Bronchial epithelial cell (primary cell): ENCODE data around the gene NPIPB6. TPM values are rescaled to one million over a fixed set of nuclear protein-coding genes. Genes with fewer than 3 reads are reported as not detected.
"Not testable (repeated sequence)": the region's sequence is repeated elsewhere in the genome, so short reads cannot be mapped to it uniquely, and the experiment has no call there.

Source experiments
- DNase-seq: peaks from one replicate; pipeline ENCODE4 v3.0.0-alpha.2; 2010; ENCODE audit warnings: low read depth
- FAIRE-seq: peaks from 2 replicates; lab custom pipeline; 2011; peaks lifted over from hg19 to GRCh38; lab: Jason Lieb, UNC
- H3K27me3 ChIP-seq: 2 replicates; pipeline ENCODE4 v1.5.1; 2011; ENCODE audit warnings: low read length; ENCODE audit not compliant: control insufficient read depth, insufficient read depth
- H3K36me3 ChIP-seq: 2 replicates; pipeline ENCODE4 v1.5.1; 2011; ENCODE audit warnings: low read length; ENCODE audit not compliant: control insufficient read depth, insufficient read depth
- H3K4me3 ChIP-seq: 2 replicates; pipeline ENCODE4 v1.5.1; 2011; ENCODE audit warnings: mild to moderate bottlenecking, low read depth, low read length, control low read depth
- total RNA-seq: library from RNA; depleted of rRNA; stranded (reverse); fragments of >200 nt; gene quantifications from 2 replicates; pipeline ENCODE4 v1.2.1, GENCODE V29; 2014
- TF ChIP-seq, protein P1 (sequence below): IDR thresholded peaks from 2 replicates; pipeline ENCODE4 v1.5.1; 2011; ENCODE audit warnings: mild to moderate bottlenecking, moderate library complexity, low read length, control low read depth, inconsistent platforms; ENCODE audit not compliant: insufficient read depth, severe bottlenecking

Gene NPIPB6
- total RNA-seq, 1 donor from 2014 or later, result 0.79 TPM

DNA sequence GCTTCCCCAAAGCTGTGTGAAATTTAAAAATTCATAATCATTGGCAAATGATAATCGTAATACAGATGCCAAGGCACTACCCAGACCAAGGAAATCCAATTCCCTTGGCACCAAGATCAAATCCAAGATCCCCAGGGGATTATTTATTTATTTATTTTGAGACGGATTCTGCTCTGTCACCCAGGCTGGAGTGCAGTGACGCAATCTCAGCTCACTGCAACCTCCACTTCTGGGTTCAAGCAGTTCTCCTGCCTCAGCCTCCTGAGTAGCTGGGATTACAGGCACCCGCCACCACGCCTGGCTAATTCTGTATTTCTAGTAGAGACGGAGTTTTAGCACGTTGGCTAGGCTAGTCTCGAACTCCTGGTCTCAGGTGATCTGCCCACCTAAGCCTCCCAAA is 27.6 kb downstream of the NPIPB6 start:
- H3K36me3 ChIP-seq, DNase-seq, FAIRE-seq, H3K27me3 ChIP-seq, H3K4me3 ChIP-seq: not testable (repeated sequence)

DNA sequence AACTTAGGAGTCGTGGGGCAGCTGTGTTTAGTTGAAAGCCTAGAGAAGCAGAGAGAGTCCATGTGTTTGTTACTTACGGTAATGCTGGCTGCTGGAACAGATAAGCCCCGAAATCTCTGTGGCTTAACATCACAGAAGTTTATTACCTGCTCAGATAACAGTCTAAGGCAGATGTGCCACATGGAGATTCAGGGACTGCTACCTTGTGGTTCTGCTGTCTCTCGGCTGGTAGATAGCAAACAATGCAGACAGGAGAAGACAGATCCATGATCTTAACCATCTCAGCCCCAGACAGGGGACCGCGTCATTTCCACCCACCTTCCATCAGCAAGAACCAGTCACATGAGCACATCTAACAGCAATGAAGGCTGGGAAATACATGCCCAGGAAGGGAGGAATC is 30.7 kb downstream of the NPIPB6 start:
- H3K27me3 ChIP-seq, H3K36me3 ChIP-seq, FAIRE-seq, H3K4me3 ChIP-seq, DNase-seq: not testable (repeated sequence)

DNA sequence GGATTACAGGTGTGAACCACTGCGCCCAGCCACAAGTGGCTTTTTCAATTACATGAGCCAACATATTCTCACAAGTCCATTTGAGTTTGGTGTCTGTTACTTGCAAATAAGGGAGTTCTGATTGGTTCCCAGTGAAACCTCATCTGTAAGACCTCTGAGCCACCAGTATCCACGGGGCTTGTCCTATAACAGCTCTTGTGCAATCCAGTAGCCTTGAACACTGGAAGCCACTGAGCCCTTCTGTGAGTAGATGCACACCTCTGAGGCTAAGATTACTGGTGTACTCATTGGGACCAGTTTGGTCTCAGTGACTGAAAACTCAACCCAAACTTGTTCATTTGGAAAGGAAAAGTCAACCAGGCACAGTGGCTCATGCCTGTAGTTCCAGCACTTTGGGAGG is 32.3 kb downstream of the NPIPB6 start:
- not testable (repeated sequence) for H3K36me3 ChIP-seq, H3K4me3 ChIP-seq, FAIRE-seq, H3K27me3 ChIP-seq
- DNase-seq, result peak; percentile 39

DNA sequence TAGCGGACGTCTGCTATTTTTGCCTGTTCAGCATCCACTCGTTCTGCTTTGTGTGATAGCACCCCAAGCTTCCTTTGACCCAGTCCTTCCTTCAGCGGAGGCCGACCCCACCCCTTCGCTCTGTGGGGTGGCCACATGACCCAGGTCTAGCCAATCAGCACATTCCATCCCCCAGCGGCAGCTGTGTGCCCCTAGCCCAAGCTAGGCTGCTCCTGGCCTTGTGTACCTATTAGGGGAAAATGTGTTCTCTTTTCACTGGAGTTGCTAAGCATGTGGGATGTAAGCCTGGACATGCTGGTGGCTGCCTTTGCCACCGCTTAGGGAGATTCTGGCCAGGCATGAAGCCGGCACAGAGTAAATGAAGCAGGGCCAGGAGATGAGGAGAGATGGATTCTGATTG is 33.1 kb downstream of the NPIPB6 start:
- not testable (repeated sequence) for FAIRE-seq, H3K4me3 ChIP-seq, H3K36me3 ChIP-seq, H3K27me3 ChIP-seq
- DNase-seq, result peak; percentile 26

DNA sequence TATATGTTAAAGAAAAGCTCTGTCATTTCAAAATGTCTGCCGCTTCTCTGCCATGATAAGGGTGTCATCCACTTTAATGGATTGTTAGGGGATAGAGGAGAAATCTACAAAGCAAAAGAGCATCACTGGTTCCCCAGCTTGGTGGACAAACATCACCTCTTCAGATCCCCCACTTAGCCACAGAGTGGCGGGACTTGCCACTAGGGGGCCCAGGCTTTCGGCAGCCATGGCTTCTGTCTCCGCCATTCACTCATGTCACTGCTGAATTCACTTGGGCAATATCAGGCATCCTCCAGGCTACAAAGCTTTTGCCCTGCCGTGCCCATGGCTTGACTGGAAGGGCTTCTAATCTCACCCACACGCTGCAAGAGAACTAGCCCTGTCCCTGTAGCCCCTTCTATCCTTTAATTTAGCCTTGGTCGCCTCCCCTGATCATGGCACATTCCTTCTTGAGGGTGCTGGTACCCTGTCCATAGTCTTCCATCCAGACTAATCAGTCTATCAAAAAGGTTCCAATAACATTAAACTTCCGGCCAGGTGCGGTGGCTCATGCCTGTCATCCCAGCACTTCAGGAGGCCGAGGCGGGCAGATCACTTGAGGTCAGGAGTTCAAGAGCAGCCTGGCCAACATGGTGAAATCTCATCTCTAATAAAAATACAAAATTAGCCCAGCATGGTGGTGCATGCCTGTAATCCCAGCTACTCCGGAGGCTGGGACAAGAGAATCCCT is 36.3 kb downstream of the NPIPB6 start:
- FAIRE-seq (no peak), DNase-seq (peak; percentile 31)
- no peak overlapping the region for H3K4me3 ChIP-seq
- H3K27me3 ChIP-seq, result no peaks in the 10 kb centered on the region
- TF ChIP-seq, protein P1, sequence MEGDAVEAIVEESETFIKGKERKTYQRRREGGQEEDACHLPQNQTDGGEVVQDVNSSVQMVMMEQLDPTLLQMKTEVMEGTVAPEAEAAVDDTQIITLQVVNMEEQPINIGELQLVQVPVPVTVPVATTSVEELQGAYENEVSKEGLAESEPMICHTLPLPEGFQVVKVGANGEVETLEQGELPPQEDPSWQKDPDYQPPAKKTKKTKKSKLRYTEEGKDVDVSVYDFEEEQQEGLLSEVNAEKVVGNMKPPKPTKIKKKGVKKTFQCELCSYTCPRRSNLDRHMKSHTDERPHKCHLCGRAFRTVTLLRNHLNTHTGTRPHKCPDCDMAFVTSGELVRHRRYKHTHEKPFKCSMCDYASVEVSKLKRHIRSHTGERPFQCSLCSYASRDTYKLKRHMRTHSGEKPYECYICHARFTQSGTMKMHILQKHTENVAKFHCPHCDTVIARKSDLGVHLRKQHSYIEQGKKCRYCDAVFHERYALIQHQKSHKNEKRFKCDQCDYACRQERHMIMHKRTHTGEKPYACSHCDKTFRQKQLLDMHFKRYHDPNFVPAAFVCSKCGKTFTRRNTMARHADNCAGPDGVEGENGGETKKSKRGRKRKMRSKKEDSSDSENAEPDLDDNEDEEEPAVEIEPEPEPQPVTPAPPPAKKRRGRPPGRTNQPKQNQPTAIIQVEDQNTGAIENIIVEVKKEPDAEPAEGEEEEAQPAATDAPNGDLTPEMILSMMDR, result peak; percentile 87
- no peaks in the 10 kb centered on the region for H3K36me3 ChIP-seq

DNA sequence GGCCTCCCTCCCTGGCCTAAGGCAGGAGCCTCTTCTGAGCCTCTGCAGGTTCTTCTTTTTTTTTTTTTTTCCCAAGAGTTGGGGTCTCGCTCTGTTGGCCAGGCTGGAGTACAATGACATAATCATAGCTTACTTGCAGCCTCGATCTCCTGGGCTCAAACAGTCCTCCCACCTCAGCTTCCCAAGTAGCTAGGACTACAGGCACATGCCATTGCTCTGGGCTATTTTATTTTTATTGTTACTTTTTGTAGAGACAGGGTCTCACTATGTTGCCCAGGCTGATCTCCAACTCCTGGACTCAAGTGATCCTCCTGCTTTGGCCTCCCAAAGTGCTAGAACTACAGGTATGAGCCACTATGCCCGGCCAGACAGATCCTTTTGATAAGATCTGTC is 38.4 kb downstream of the NPIPB6 start:
- Histone ChIP-seq H3K36me3 (no peaks in the 10 kb centered on the region), H3K27me3 (no peaks in the 10 kb centered on the region), H3K4me3 (no peak overlapping the region)
- DNase-seq (no peak), FAIRE-seq (no peak)
- TF ChIP-seq, protein P1, result no peak

DNA sequence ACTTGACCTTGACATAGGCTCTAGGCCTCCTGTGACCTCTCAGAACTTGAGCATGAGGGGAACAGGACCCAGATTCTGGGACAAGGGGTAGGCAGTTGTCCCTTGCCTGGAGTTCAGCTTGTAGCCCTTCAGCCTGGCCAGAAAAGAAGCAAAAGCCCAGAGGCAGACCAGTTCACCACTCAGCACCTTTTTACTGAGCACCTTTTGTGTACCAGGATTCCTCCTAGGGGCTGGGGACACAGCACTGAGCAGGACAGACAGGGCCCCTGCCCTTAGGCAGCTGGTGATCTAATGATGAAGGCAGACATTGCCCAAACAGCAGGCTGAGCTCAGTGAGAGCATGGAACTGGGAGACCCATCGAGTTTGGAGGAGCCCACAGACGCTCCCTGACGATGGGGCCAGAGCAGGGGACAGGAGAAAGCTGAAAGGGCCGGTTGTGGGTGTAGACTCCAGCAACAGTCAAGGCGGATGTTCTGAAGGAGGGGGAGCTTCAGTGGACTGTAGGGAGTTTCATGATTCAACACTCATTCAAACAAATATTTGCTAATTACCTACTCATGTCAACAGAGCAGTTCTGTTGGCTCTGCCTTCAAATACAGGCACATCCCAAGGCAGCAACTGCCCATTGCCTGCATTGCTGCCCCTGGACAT is 38.9 kb downstream of the NPIPB6 start:
- Histone ChIP-seq H3K4me3 (no peak overlapping the region), H3K36me3 (no peaks in the 10 kb centered on the region), H3K27me3 (no peaks in the 10 kb centered on the region)
- DNase-seq (peak; percentile 67), FAIRE-seq (no peak)
- TF ChIP-seq, protein P1, result no peak
